EL (cell line): ENCODE measurements around the gene FJX1.

ENCODE experiments used
- DNase-seq: peaks from one replicate; pipeline ENCODE4 v3.0.0-alpha.2; 2016

The FJX1 gene

DNA sequence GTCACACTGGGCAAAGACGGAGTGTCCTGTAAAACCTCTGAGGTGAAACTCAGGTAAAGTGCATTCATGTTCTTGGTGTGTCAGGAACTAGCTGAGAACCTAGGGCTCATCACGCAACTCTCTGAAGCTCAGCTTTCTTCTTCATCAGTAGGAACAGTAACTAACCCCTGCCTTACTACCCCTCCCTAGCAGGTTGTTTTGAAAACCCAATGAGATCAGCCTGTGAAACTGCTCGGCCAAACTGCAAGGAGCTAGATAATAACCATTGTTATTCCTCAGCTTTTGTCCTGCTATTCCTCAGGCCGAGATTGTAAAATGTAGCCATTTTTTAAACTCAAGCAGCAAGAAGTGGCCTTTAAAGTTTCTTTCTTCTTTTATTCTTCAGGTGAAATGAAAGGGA lies 9.8 kb upstream of the FJX1 start:
- no peak for DNase-seq

DNA sequence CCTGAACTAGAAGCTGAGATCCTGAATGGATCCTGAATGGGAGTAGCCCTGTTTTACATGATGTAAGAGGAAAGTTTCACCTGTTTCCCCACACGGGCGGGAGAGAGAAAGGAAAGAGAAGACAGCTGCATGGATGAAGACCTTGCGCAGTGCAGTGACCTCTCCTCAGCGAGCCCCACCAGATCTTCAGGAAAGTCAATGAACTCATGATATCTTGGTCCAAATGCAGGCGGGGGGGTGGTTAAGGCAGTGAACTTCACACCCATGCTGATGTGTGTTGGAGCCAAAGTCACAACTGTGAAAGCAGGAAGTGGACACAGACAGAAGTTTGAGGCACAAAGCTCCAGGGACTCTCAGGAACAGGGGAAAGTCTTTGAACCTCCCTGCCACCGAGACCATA lies 8.6 kb upstream of the FJX1 start:
- no peak for DNase-seq

DNA sequence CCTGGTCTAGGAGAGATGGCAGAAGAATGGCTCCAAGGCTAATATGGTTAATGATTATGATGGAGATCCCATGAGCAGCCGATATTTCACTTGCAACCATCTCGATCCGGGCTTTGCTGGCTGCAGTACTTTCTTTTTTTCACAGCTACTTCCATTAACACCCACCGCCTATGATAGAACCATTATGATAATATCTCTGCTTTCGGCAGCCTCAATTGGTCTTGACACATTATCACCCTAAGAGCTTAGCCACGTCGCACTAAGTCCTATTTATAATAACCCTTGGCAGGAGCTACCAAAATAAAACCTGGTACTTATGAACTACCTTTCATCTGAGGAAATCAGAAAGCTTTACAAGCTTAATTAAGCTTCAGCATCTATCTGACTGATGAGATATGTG lies 7.6 kb upstream of the FJX1 start:
- no peak for DNase-seq

DNA sequence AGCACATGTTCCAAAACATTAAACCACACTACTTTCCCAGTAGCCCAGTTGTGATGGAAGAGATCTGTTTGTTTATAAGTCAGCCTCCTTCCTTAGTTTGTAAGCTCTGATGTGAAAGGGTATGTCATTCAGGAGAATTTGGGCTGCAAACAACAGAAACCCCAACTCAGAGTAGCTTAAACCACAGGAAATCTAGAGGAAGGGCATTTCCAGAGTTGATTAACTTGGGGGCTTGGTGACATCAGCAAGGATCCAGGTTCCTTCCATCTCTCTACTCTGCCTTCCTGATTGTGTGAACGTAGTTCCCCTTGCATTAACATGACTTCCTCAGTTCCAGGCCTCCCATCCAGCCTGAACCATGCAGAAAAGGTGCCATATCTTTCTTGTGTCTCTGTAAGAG lies 6.5 kb upstream of the FJX1 start:
- no peak for DNase-seq

DNA sequence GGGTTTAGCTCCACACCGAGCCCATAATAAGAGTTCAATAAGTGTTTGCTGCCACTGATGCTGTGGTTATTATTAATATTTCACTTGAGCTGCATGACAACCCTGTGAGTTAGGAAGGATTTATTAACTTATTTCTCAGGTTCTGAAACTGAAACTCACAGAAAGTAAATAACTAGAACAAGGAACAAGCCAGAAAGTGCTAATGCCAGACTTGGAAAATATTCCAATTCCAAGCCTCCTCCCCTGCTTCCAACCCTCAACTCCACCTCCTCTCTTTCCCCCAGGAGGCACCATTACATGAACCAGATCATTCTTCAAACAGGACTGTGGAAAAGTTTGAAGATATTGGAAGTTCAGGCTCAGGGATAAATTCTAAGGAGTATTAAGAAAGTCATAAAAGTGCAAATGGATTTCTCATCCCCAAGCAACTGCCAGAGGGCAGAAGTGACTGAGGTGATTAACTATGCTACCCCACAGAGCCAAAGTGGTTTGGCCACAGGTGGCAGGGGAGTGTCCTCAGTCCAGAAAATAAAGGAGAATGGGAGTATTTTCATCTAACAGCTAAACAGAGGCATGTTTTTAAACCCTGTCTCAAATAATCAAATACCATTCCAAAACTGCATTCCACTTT lies 3.2 kb upstream of the FJX1 start:
- DNase-seq = peak; percentile 56

DNA sequence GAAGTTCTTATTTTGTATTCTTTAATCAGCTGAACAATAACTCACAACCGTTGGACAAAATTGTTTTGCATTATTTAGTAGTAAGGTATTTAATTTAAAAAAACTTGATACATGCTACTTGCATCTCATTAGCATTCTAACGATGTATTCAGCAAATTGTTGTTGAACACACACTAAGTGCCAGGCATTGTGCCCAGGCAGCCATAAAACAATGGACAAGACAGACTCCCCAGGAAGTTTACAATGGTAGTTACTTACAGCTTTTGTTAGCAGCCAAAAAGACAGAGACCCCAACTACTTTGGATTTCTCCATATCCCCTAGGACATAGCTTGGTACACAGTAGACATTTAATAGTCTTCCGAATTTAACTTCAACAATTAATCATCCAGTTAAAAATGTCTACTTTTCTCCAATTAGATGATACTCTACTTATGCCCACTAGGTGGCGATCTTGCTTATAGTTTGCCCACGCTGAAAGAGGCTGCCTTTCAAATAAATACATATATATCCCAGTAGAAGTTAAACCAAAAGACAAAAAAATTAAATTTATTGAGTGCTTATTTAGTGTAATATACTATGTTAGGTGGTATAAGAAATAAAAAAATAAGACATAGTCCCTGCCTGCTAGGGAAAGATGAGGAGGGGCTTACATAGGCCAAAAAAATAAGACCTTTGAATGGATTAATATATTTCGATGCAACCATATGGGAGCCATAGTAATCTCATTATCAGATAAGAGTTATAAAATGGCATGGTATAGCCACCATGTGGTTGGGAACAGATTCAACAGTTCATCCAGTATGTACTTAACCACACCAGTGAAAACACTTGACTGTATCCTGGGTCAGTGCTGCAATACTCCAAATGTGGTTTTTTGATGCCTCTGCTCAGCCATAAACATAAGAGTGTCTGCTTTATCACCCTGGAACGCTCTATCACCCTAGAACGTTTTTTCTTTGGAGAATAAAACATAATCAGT lies 2.0 kb upstream of the FJX1 start:
- peak; percentile 66 for DNase-seq

DNA sequence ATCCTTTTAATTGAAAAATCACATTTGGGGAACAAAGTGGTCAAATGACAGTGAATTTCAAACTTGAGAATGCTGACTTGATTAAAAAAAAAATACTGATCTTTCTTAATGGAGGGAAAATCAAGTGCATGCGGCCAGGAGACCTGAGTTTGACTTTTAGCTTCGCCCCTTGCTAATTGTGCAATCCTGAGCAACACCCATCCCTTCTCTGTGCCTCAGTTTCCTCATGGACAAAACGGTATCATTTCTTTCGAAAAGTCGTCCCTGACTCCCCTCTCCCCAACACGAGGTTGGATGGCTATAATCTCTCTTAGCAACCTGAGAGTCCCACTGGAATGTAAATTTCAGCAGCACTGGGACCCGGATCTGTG lies 959 bp upstream of the FJX1 start:
- no peak for DNase-seq

DNA sequence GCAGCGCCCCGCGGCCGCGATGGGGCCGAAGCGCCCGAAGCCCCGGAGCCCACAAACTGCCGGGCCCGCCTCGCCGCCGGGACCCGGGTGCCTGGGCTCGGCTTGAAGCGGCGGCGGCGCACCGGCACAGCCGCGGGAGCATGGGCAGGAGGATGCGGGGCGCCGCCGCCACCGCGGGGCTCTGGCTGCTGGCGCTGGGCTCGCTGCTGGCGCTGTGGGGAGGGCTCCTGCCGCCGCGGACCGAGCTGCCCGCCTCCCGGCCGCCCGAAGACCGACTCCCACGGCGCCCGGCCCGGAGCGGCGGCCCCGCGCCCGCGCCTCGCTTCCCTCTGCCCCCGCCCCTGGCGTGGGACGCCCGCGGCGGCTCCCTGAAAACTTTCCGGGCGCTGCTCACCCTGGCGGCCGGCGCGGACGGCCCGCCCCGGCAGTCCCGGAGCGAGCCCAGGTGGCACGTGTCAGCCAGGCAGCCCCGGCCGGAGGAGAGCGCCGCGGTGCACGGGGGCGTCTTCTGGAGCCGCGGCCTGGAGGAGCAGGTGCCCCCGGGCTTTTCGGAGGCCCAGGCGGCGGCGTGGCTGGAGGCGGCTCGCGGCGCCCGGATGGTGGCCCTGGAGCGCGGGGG lies 346 bp downstream of the FJX1 start:
- no peak for DNase-seq

DNA sequence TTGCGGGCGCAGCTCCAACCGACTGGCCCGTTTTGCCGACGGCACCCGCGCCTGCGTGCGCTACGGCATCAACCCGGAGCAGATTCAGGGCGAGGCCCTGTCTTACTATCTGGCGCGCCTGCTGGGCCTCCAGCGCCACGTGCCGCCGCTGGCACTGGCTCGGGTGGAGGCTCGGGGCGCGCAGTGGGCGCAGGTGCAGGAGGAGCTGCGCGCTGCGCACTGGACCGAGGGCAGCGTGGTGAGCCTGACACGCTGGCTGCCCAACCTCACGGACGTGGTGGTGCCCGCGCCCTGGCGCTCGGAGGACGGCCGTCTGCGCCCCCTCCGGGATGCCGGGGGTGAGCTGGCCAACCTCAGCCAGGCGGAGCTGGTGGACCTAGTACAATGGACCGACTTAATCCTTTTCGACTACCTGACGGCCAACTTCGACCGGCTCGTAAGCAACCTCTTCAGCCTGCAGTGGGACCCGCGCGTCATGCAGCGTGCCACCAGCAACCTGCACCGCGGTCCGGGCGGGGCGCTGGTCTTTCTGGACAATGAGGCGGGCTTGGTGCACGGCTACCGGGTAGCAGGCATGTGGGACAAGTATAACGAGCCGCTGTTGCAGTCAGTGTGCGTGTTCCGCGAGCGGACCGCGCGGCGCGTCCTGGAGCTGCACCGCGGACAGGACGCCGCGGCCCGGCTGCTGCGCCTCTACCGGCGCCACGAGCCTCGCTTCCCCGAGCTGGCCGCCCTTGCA lies 1.0 kb downstream of the FJX1 start:
- peak; percentile 64 for DNase-seq

DNA sequence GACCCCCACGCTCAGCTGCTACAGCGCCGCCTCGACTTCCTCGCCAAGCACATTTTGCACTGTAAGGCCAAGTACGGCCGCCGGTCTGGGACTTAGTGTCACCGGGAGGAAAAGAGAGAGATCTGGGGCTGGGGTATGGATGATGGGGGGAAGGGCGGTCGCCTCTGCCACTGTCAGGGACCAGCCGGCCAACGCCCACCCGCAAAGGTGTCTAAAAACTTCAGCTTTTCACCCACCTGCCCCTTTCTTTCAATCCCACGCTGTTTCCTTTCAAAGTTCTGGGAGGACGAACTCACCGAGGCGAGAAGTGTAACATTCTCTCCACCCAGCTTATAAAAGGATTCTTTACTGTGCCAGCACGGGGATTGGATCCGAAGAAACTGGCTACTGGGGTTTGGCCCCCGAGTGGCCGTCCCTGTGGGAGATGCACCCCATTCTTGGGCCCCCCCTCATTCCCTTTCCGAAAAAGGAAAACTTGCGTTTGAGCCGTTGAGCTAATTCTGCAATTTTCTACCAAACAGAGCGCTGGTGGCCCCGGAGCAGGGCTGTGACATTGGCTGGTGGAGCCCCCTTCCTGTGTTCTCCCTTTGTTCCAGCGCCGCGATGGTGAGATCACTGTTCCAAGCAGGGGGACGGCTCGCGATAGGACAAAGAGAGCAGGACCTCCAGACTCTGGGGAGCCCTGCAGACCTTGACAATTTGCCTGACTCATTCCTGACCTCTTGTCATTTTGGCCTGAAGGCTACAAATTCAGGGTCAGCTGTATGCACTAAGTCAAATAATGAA lies 1.8 kb downstream of the FJX1 start:
- peak; percentile 57 for DNase-seq

DNA sequence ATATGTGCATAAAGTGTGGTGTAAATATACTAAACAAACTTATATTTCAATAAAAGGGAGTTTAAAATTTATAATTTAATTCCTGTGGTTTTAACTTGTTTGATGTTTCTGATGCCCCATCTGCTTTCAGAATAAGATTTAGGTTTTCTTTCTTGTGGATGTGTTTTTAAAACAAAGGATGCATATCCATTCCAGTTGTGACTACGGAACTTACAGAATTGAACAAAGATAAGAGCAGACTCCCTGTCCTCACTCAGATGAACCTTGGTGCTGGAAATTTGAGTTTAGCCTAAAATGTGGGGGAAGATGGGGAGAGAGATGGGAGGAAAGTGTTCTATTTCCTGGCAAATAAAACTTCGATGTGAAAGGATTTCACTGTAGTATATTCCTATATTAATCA lies 2.5 kb downstream of the FJX1 start:
- DNase-seq = no peak

DNA sequence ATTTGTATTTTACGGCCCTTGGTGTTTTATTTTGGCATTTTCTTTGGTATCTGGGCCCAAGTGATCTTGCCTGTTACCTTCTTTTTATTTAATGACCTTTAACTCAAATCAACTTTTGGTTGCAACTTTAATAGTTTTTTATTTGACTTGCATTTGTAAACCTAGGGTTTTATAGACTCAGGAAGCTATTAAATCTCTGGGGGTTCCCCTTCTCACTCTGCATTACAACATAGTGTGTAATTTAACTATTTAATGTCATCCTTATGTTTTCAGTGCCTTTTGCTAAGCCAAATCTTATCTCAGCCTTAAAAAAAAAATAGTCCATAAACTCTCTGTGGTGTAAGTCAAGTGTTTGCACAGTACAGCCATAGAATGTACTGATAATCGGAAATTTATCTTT lies 3.4 kb downstream of the FJX1 start:
- DNase-seq = peak; percentile 44

DNA sequence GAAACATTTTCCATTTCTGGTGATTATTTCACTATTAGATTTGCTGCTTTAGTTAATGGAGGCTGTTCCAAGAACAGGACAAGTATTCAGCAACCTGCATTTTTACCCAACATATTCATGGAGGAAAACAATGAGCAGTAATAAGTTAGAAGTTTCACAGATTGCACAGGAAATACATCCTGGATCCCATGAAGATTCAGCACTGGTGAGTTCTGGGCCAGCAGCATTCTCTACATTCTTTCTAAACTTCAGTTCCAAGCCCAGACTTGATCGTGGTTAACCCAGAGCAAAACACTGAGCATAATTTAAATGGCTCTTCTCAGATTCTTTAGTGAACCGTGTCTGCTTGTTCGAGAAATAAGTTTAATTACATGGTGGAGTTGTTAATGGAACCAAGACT lies 3.8 kb downstream of the FJX1 start:
- DNase-seq = peak; percentile 90

DNA sequence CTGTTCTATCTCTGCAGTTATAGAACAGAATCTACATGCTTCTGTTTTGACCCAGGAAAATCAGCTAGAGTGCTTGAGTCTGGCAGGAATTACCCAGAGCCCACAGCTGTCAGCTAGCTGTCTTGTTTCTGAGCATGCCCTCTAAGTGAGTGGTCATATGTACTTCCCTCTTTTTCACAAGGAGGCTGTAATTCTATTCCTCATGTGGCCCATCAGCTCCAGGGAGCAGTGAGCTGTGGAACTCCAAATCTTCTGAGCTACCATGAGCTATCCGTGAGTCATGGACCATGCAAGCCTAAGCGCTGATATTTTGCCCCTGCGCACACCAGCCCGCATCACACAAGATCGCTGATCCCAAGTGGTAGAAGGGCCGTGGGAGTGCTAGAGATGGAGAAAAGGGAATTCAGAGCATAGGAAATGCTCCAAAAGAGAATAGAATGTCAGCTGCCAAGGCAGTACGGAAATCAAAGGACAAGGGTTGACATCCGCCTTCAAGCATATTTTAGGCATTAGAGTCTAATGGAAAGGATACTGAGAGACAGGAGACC lies 5.4 kb downstream of the FJX1 start:
- DNase-seq = peak; percentile 90

DNA sequence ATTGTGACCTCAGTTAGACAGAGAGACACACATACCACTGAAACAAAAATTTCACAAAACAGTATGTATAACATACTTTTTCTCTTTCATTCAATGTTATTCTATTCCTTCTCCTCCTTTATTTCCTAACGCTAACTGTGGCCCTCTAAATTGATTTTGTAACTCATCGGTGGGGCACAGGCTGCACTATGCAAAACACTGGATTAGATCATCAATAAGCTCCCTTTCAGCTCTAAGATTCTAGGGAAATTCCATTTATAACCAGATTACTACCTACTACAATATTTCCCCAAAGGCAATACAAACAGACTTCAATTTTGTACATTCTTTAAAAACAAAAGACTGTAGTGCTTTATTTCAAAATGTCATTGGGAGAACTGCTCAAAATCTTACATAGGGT lies 6.1 kb downstream of the FJX1 start:
- no peak for DNase-seq

DNA sequence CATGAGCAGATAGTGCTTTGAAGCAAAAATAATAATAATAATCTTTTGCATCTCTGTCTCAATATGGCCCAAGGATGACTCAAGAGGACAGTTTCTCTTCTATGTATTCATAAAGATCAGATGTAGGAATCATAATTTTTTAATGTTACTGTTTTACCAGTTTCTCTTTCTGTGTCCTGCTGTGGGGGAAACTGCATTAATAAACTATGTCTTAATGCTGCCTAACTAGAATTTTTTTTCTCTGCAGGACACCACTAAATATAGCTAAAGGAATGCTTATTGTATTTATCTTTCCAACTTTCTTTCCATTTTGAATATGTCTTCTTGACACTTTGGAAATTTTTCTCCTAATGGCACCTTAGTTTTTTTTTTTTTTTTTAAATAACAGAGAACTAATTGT lies 6.5 kb downstream of the FJX1 start:
- DNase-seq = no peak

DNA sequence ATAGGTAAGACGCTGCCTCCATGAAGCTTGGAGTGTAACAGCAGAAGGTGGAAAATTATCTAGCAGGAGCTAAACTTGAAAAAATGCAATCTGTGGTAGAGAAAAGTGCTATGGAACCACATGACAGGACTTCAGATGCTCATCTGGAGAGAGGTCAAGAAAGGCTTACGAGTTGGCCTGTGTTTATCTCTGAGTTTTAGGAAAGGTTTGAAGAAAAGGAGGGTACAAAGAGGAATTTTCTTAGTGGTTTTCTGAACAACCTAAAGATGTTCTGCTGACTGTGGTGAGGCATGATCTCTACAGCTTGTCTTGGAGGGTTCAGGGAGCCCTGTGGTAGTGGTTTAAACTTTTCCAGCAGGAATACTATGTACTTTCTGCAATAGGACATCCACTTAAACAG lies 8.2 kb downstream of the FJX1 start:
- DNase-seq = no peak

DNA sequence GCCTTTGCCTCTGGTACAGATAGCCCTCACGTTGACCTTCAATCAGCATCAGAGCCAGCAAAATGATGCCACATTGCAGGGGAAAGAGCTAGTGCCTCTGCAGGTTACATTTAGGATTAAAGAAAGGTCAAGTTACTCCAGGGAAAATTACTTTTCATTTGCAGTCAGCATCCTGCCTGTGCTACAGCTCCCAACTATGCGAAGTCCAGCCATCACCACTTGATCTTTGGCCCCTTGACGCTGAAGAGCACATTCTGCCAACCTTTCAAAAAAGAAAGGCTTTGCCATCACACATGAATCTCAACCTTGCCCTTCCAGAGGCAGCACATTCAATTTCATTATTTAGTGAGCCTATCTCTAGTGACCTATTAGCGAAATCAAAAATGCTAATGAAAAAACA lies 11.3 kb downstream of the FJX1 start:
- no peak for DNase-seq

DNA sequence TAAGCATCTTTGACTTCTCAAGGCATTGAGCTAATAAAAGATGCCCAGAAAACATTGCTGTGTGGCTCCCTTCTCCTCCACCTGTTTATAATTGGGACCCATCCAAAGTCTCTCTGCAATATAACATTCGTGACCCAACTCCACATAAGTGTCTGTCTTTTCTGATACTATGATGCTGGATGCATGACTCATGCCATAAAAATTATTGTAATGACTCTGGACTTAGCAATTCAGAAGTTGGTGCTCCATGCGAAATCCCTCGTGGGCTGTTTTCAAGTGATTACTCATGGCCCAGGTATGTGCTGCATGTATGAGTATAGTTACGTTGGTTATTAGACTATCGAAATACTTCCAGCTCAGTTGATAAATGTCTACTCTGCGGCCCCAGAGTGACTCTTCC lies 11.7 kb downstream of the FJX1 start:
- peak; percentile 100 for DNase-seq

DNA sequence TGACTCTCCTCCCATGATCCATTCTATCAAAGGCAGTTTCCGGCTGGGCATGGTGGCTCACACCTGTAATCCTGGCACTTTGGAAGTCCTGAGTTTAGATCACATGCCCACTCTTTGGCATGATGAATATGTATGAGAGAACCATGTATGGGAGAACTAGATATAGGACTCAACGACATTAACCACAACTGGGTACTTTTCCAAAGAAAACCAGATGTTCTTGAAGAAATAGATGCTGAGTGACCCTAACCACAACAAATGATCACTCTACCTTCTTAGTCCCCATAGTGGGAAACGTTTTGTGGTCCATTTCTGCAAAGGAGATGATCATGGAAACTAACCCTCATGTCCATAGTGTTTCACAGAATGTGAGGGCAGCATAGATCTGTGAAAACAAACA lies 13.6 kb downstream of the FJX1 start:
- peak; percentile 29 for DNase-seq

DNA sequence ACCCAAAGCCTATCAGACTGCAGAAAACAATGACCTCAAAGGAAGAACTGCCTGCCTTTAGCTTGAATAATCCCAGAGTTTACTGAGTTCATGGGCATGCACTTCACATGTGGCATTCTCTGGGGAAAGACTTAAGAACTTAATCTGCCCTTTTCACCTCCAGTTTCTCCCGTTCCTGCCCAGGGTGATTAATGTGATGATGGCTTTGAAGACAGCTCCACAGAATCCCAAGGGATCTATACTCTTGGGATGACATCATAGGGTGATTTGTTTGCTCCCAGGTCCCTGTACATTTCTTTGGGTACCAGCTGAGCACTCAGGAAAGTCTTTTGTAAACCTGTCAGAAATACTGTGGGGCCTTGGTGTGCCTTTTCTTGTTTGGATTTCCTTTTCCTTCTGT lies 14.0 kb downstream of the FJX1 start:
- DNase-seq = peak; percentile 72

DNA sequence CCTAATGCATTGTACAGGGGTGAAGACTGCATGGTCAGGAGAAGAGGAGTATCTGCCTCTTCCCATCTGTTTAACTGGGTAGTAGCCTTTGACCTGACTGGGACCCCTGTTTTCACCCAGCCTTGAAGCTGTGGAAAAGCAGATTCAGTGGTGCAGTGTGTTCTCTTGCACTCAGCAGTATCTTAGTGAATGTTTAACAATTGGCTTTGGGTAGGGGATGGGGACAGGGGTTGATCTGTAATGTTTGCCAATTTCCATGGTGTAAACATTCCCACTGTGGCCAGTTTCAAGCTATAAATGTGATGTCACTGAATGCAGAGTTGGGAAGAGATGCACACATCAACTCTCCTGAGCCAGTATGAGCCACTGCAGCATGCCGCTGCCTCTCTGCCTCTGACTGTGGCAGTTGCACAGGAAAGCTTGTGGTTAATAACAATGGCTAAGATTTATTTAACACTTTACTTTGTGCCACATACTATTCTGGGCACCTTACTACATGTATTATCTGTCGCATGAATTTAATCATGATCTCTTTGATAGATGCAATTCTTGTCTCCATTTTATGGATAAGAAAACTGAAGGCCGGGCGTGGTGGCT lies 15.7 kb downstream of the FJX1 start:
- no peak for DNase-seq
